ENCODE results near the gene GNA15. TPM values are rescaled to one million over a fixed set of nuclear protein-coding genes. Genes with fewer than 3 reads are reported as not detected.

Gene GNA15
- total RNA-seq, 1 donor from 2014 or later = 24.2 TPM

GRCh38 chr19:3213159-3213558 lies 77.3 kb downstream of the GNA15 start:
- Histone ChIP-seq H3K36me3 (peaks cover 5% of the 10 kb centered on the region), H3K27ac (no peak overlapping the region), H3K4me3 (no peak overlapping the region), H3K27me3 (ENCODE audit: low read depth) (no peaks in the 10 kb centered on the region), H3K9me3 (no peaks in the 10 kb centered on the region), H3K4me1 (no peaks in the 10 kb centered on the region)
- no peak for DNase-seq
- intact Hi-C loops (cut with DNase I) = no loop called here
- no peak for TF ChIP-seq CTCF (IDR thresholded peaks at IDR 0.05)
- no peak for ATAC-seq

Other genes starting within 250 kb of the GNA15 start
- gene ZNF57, start 235.1 kb upstream of the GNA15 start, total RNA-seq = 5.1 TPM
- 5.3 TPM for gene ZNF77, start 191.1 kb upstream of the GNA15 start, total RNA-seq
- 4.2 TPM for gene TLE6, start 158.5 kb upstream of the GNA15 start, total RNA-seq
- 42.7 TPM for gene TLE2, start 106.8 kb upstream of the GNA15 start, total RNA-seq
- gene TLE5, start 73.5 kb upstream of the GNA15 start, total RNA-seq = 413 TPM
- gene GNA11, start 41.7 kb upstream of the GNA15 start, total RNA-seq = 60.6 TPM
- gene S1PR4, start 42.7 kb downstream of the GNA15 start, total RNA-seq = 35.7 TPM
- 68.8 TPM for gene NCLN, start 49.9 kb downstream of the GNA15 start, total RNA-seq
- gene CELF5, start 88.6 kb downstream of the GNA15 start, total RNA-seq = not detected
- gene NFIC, start 230.6 kb downstream of the GNA15 start, total RNA-seq = 132 TPM